Stimulated activated effector memory CD8-positive, alpha-beta T cell treated with anti-CD3 and anti-CD28 coated beads, Interleukin-12 subunit alpha, Interleukin-12 subunit beta, amount 100 ng/mL, for 72 hours (primary cell): Measurements from ENCODE around the gene SYT15.
A peak's percentile ranks its signal among the peaks of the same experiment; 100 is the strongest.
"Not testable (repeated sequence)": the region's sequence is repeated elsewhere in the genome, so short reads cannot be mapped to it uniquely, and the experiment has no call there.

Experiments
- ATAC-seq: fragments of 150-1000 bp; cut with Tn5 transposase; 2 replicates; pipeline ENCODE4 v1.10.0; 2021
- DNase-seq, 2 donors: peaks; one replicate each; pipeline ENCODE4 v3.0.0; 2021 to 2022; ENCODE audit warnings: low spot score in 2 of 2
- H3K27ac Mint-ChIP-seq: one replicate; pipeline ENCODE4 v1.8.0; 2022; ENCODE audit warnings: mild to moderate bottlenecking, mixed read lengths
- H3K36me3 Mint-ChIP-seq: one replicate; pipeline ENCODE4 v1.8.0; 2022; ENCODE audit warnings: mild to moderate bottlenecking, mixed read lengths
- H3K4me1 Mint-ChIP-seq: one replicate; pipeline ENCODE4 v1.8.0; 2022; ENCODE audit warnings: mixed read lengths
- H3K4me3 Mint-ChIP-seq: one replicate; pipeline ENCODE4 v1.8.0; 2022; ENCODE audit warnings: mild to moderate bottlenecking, mixed read lengths
- H3K9me3 Mint-ChIP-seq: one replicate; pipeline ENCODE4 v1.8.0; 2022; ENCODE audit warnings: mixed read lengths

Gene SYT15

GRCh38 chr10:46589589-46589988 lies 10.7 kb downstream of the SYT15 start:
- ATAC-seq, H3K4me1 Mint-ChIP-seq, H3K9me3 Mint-ChIP-seq, DNase-seq, H3K36me3 Mint-ChIP-seq, H3K27ac Mint-ChIP-seq, H3K4me3 Mint-ChIP-seq: not testable (repeated sequence)

- H3K4me1 Mint-ChIP-seq, H3K36me3 Mint-ChIP-seq, ATAC-seq, DNase-seq, H3K4me3 Mint-ChIP-seq, H3K9me3 Mint-ChIP-seq, H3K27ac Mint-ChIP-seq: not testable (repeated sequence)
These were observed 12.1 kb downstream of the SYT15 start for GRCh38 chr10:46591053-46591452.

GRCh38 chr10:46593307-46593706 lies 14.4 kb downstream of the SYT15 start:
- ATAC-seq, H3K36me3 Mint-ChIP-seq, H3K4me1 Mint-ChIP-seq, H3K9me3 Mint-ChIP-seq, H3K4me3 Mint-ChIP-seq, H3K27ac Mint-ChIP-seq, DNase-seq: not testable (repeated sequence)

- not testable (repeated sequence) for H3K27ac Mint-ChIP-seq, H3K4me1 Mint-ChIP-seq, H3K9me3 Mint-ChIP-seq, H3K4me3 Mint-ChIP-seq, DNase-seq, H3K36me3 Mint-ChIP-seq, ATAC-seq
These were observed 15.6 kb downstream of the SYT15 start for GRCh38 chr10:46594453-46595063.

DNA sequence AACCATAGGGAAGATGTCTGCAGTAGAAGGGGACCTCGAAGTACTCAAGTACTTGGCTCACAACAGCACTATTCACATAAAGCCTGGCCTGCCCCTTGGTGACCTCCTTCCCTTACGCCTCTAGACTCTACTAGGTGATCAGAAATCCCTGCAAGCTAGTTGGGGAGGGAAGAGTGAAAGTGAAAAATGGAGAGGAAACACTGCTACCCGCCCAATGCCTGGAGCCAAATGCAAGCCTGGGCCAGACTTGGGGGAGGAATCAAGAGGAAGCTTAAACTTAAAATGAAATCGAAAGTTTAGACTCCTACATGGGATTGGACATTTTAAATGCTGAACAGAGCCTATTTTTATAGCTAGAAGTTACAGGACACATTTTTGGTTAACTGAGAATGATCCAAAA lies 17.6 kb downstream of the SYT15 start:
- not testable (repeated sequence) for H3K36me3 Mint-ChIP-seq, ATAC-seq, H3K9me3 Mint-ChIP-seq, DNase-seq, H3K4me1 Mint-ChIP-seq, H3K4me3 Mint-ChIP-seq, H3K27ac Mint-ChIP-seq

- not testable (repeated sequence) for H3K4me3 Mint-ChIP-seq, H3K9me3 Mint-ChIP-seq, H3K27ac Mint-ChIP-seq, H3K4me1 Mint-ChIP-seq, H3K36me3 Mint-ChIP-seq, DNase-seq
- peak; percentile 84 for ATAC-seq
These were observed 18.8 kb downstream of the SYT15 start for GRCh38 chr10:46597616-46598246.

- H3K9me3 Mint-ChIP-seq, result not testable (repeated sequence)
These were observed 21.6 kb downstream of the SYT15 start for GRCh38 chr10:46600516-46600915.

GRCh38 chr10:46615540-46615939 lies 36.6 kb downstream of the SYT15 start:
- H3K27ac Mint-ChIP-seq, H3K4me3 Mint-ChIP-seq, H3K4me1 Mint-ChIP-seq, DNase-seq, H3K9me3 Mint-ChIP-seq, ATAC-seq, H3K36me3 Mint-ChIP-seq: not testable (repeated sequence)

More at GRCh38 chr10:46600516-46600915, 21.6 kb downstream of the SYT15 start:
- H3K36me3 Mint-ChIP-seq, H3K4me1 Mint-ChIP-seq, H3K4me3 Mint-ChIP-seq, H3K27ac Mint-ChIP-seq, DNase-seq: not testable (repeated sequence)
- ATAC-seq, result peak; percentile 83

- not testable (repeated sequence) for DNase-seq, H3K4me1 Mint-ChIP-seq, H3K36me3 Mint-ChIP-seq, ATAC-seq, H3K4me3 Mint-ChIP-seq, H3K9me3 Mint-ChIP-seq, H3K27ac Mint-ChIP-seq
These were observed 37.3 kb downstream of the SYT15 start for GRCh38 chr10:46616227-46616626.

- H3K36me3 Mint-ChIP-seq, ATAC-seq, H3K9me3 Mint-ChIP-seq, DNase-seq, H3K27ac Mint-ChIP-seq, H3K4me1 Mint-ChIP-seq, H3K4me3 Mint-ChIP-seq: not testable (repeated sequence)
These were observed 38.2 kb downstream of the SYT15 start for GRCh38 chr10:46617134-46617533.

GRCh38 chr10:46617913-46618312 lies 39.0 kb downstream of the SYT15 start:
- not testable (repeated sequence) for H3K36me3 Mint-ChIP-seq, H3K9me3 Mint-ChIP-seq, ATAC-seq, H3K27ac Mint-ChIP-seq, H3K4me3 Mint-ChIP-seq, DNase-seq, H3K4me1 Mint-ChIP-seq

DNA sequence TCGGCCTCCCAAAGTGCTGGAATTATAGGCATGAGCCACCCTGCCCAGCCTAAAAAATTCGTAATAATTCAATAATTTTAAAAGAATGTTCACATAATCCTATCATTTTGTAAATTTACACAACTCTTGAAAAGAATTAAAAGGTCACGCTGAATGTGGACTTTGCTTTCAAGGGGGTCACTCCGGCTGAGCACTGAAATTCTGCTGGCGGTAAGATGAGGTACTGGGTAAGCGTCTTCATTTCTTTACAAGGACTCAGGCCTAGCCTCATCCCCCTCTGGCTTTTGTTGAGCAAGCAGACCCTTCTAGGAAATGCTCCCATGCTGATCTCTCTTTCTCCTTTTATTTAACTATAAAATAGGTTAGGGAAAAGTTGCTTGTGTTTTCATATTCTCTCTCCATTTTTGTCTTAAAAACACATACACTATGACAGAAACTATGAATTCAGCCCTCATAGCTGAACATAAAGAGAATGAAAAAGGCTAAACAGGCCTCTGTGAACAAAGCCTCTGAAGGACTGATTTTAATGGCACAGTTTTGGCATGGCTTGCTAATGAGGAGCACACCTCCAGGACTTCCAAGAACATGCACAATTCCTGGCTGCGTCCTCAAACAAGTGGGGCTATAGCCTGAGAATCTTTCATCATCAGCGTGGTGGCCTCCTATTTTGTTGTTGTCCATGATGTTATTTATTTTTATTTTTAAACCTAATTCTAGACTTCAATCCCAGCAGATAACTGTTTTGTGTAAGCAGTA lies 45.1 kb downstream of the SYT15 start:
- ATAC-seq, H3K4me1 Mint-ChIP-seq, H3K4me3 Mint-ChIP-seq, H3K9me3 Mint-ChIP-seq, H3K27ac Mint-ChIP-seq, DNase-seq, H3K36me3 Mint-ChIP-seq: not testable (repeated sequence)

GRCh38 chr10:46629805-46630204 lies 50.9 kb downstream of the SYT15 start:
- not testable (repeated sequence) for H3K4me1 Mint-ChIP-seq, DNase-seq, H3K36me3 Mint-ChIP-seq, H3K9me3 Mint-ChIP-seq, H3K27ac Mint-ChIP-seq, H3K4me3 Mint-ChIP-seq, ATAC-seq

DNA sequence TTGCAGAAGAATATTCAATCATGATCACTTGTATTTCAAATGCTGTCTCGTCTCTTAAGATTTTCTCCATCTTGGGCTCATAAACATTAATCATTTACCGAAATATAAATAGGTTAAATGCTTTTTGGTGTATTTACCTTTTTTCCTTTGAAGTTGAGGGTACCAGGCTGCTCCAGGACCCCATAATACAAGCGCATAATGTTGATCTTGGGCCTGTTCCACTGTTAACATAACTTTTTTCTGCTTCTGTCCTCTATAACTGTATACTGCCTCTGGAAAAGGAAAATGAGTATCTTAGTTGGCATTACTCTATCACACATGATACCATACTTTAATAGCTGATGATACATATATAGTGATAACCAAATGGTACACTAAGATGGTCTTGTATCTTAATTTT lies 51.9 kb downstream of the SYT15 start:
- not testable (repeated sequence) for H3K9me3 Mint-ChIP-seq, ATAC-seq, DNase-seq, H3K4me3 Mint-ChIP-seq, H3K4me1 Mint-ChIP-seq, H3K27ac Mint-ChIP-seq, H3K36me3 Mint-ChIP-seq

DNA sequence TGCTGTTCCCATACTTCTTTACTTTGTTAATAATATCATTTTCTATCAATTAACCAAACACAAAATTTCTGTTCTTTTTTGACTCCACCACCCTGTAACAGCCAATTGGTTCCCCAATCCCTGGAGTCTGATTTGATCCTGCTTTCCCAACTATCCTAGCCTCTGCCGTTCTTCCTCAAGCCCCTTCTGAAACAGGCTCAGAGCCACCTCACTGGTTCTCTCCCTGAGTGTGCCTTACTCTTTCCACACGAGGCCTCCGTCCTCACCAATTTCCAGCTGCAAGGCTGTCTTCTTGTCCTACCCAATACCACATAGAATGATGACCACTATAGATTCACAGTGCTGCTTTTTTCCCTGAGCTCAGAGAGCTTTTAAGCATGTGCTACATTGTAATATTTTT lies 52.8 kb downstream of the SYT15 start:
- not testable (repeated sequence) for ATAC-seq, H3K4me1 Mint-ChIP-seq

GRCh38 chr10:46634698-46635097 lies 55.8 kb downstream of the SYT15 start:
- not testable (repeated sequence) for H3K4me1 Mint-ChIP-seq, H3K9me3 Mint-ChIP-seq, H3K36me3 Mint-ChIP-seq, H3K27ac Mint-ChIP-seq, DNase-seq, ATAC-seq, H3K4me3 Mint-ChIP-seq

More for the DNA sequence above, 52.8 kb downstream of the SYT15 start:
- not testable (repeated sequence) for H3K4me3 Mint-ChIP-seq, H3K9me3 Mint-ChIP-seq, DNase-seq, H3K36me3 Mint-ChIP-seq, H3K27ac Mint-ChIP-seq
